22Rv1 (cell line): ENCODE data around the gene FTSJ1.

Experiments used
- CTCF ChIP-seq: fragments of 450-650 bp; IDR thresholded peaks from 2 replicates; pipeline ENCODE4 v1.5.1; 2017; ENCODE audit warnings: mild to moderate bottlenecking
- ZFX ChIP-seq: fragments of 450-650 bp; IDR thresholded peaks from 2 replicates; pipeline ENCODE4 v1.6.1; 2017; ENCODE audit warnings: antibody characterized with exemption, borderline replicate concordance

- TF ChIP-seq CTCF: no peak
- TF ChIP-seq ZFX: no peak
Measured at GRCh38 chrX:48477960-48478755, 2.2 kb downstream of the FTSJ1 start.
